GM10248 (cell line): ENCODE results near the gene DNAH17.

Experiments
- CTCF ChIA-PET: fragments of 300-600 bp; sonication (Branson Sonifier 250); formaldehyde crosslinking; extraction: SDS; loops from one replicate; lab custom pipeline; 2021; ENCODE audit warnings: antibody characterized with exemption; lab: Yijun Ruan, JAX
- POLR2A ChIA-PET: fragments of 350-650 bp; sonication (Branson Sonifier 250); formaldehyde crosslinking; extraction: SDS; loops from one replicate; lab custom pipeline; 2020; ENCODE audit warnings: antibody characterized with exemption; lab: Yijun Ruan, JAX
- DNase-seq: peaks from one replicate; pipeline ENCODE4 v3.0.0; 2012; ENCODE audit errors: extremely low spot score
- TF ChIP-seq, protein P1 (sequence below): IDR thresholded peaks from 2 replicates; pipeline ENCODE4 v1.5.1; 2012; ENCODE audit warnings: mild to moderate bottlenecking, low read depth; ENCODE audit errors: extremely low read depth, missing control alignments, control extremely low read depth

The DNAH17 gene

DNA sequence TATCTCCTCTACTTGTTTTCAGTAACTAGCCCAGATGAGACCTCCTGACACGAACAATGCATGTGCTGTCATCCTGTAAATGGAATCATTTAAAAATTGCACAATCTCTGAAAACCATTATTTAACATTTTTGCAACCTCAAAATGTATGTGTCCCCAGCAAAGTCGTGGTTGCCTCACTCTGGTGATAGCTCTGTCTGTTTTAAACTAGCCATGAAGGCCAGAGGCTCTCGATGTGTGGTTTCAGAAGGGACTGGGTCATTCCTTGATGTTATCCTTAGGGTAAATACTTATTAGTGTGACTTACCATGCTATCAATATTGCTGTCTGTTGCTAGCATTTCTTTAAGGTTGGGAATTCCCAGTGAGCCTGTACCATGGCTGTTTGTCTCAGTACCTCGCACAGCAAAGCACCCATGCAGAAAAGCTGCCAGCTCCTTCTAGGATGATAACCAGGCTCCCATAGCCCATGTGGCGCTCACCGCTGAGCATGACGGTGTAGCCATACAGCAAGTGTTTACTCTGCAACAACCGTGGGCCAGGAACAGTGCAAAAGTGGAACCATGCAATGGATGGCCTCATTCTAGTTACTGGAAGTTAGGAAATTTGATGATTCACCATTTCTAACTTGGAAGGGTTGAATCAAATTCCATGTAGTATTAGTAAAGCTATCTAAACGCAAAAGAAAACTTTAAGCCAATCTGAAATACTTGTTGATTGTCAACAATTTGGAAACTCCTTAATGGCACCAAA, 201.6 kb downstream of the DNAH17 start:
- DNase-seq: no peak
- ChIA-PET CTCF (interaction anchor here (1.9 to 6.6 kb wide), 3 partner anchors 12 to 46 kb away, joined by 5 to 36 read pairs (median 17); partner anchors contain the start of gene SOCS3), POLR2A (no interaction called here)
- TF ChIP-seq, protein P1, sequence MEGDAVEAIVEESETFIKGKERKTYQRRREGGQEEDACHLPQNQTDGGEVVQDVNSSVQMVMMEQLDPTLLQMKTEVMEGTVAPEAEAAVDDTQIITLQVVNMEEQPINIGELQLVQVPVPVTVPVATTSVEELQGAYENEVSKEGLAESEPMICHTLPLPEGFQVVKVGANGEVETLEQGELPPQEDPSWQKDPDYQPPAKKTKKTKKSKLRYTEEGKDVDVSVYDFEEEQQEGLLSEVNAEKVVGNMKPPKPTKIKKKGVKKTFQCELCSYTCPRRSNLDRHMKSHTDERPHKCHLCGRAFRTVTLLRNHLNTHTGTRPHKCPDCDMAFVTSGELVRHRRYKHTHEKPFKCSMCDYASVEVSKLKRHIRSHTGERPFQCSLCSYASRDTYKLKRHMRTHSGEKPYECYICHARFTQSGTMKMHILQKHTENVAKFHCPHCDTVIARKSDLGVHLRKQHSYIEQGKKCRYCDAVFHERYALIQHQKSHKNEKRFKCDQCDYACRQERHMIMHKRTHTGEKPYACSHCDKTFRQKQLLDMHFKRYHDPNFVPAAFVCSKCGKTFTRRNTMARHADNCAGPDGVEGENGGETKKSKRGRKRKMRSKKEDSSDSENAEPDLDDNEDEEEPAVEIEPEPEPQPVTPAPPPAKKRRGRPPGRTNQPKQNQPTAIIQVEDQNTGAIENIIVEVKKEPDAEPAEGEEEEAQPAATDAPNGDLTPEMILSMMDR: no peak

DNA sequence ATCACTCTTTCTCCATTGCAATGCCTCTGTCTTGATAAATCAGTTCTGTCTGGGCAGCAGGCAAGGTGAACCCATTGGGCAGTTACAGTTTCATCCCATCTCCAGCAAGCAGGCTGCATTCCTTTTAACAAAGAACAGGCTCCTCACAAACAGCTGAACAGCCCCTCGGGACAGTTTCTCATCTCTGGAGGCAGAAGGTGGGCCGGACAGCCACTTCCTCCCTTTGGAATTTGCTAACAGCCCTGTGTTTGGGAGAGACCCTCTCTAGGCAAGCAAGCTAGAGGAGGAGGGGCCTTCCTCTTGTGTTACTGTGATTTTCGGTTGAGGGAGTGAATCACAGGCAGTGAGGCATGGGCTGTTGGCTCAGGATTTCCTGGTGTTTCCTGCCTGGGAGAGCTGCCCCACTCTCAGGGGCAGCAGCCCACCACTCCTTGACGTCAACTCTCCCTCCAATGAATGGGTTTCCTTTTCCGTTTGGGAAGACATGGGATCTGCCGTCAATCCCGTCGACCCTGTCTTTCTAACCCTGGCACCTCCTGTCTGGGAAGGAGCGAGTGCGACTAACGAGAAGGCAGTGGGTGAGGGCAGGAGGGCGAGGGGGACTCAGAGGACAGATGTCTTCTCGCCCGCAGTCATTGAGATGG, 202.4 kb downstream of the DNAH17 start:
- TF ChIP-seq, protein P1: no peak
- ChIA-PET CTCF (interaction anchor here (1.9 to 6.6 kb wide), 3 partner anchors 11 to 47 kb away, joined by 5 to 36 read pairs (median 17); partner anchors contain the start of gene SOCS3), POLR2A (no interaction called here)
- no peak for DNase-seq

DNA sequence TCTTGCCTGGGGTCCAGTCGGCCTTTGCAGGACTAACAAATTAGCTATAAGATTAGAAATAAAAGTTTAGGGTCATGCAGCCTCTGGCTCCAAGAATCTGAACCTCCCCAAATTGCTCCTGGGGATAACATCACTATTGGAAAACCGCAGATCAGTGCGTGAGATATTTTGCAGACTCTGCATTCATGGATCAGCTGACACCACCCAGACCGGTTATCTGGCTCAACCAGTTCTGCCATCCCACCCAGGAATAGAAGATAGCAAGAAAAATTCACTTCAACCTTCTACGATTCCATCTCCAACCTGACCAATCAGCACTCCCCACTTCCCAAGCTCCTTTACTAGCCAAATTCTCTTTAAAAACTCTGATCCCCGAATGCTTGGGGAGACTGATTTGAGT, 203.0 kb downstream of the DNAH17 start:
- TF ChIP-seq, protein P1: no peak
- ChIA-PET CTCF (interaction anchor here (1.9 to 6.6 kb wide), 2 partner anchors 14 to 48 kb away, joined by 5 to 36 read pairs; partner anchors contain the start of gene SOCS3), POLR2A (no interaction called here)
- DNase-seq: no peak
